K562 (cell line): ENCODE results near the gene ARHGAP23. TPM values are rescaled to one million over a fixed set of nuclear protein-coding genes. Genes with fewer than 3 reads are reported as not detected.

Experiments used
- ATAC-seq: fragments of 200-7000 bp; cut with Tn5 transposase; 3 replicates; pipeline ENCODE4 v1.9.1; 2020; ENCODE audit warnings: moderate library complexity
- BruUV-seq: library from RNA; stranded (reverse); fragments of 400-500 nt; replicated peaks from 2 replicates; lab custom pipeline; 2021; lab: Mats Ljungman, UMichigan
- CTCF ChIA-PET: fragments of 300-600 bp; formaldehyde crosslinking; extraction: SDS; loops from one replicate; lab custom pipeline; 2021; ENCODE audit warnings: low intra/inter-chr PET ratio; lab: Yijun Ruan, JAX
- POLR2A ChIA-PET: fragments of 300-600, 350-650 bp; sonication (Branson Sonifier 250); formaldehyde crosslinking; extraction: SDS; loops from one replicate; lab custom pipeline; 2021; ENCODE audit warnings: antibody characterized with exemption, inconsistent platforms; lab: Yijun Ruan, JAX
- DNase-seq, 4 experiments: peaks; one replicate each; pipeline versions ENCODE4 v3.0.0 to v3.0.0-alpha.2; 2011 to 2018; ENCODE audit warnings: low spot score in 3 of 4, mixed read lengths in 3 of 4; ENCODE audit errors: extremely low read depth in 1 of 4
- FAIRE-seq: peaks from 2 replicates; lab custom pipeline; 2011; peaks lifted over from hg19 to GRCh38; lab: Jason Lieb, UNC
- H2AFZ ChIP-seq: 2 replicates; pipeline ENCODE4 v1.6.0; 2011; ENCODE audit warnings: low read depth, low read length, control low read depth, inconsistent platforms
- H3K27ac ChIP-seq: fragments of 200-600 bp; 3 replicates; pipeline ENCODE4 v1.8.0; 2011; ENCODE audit warnings: low read depth, mild to moderate bottlenecking, control low read depth, inconsistent platforms, low read length, moderate library complexity, mixed read lengths; ENCODE audit errors: extremely low read depth
- H3K27me3 ChIP-seq, 2 experiments: fragments of 300-600 bp in 1 of 2; 2 replicates in 1 of 2; 3 replicates in 1 of 2; pipeline versions ENCODE4 v1.6.0 to v1.8.0; 2011; ENCODE audit warnings: inconsistent platforms in 2 of 2, low read length in 2 of 2, mild to moderate bottlenecking in 1 of 2, mixed read lengths in 1 of 2, moderate library complexity in 1 of 2; ENCODE audit not compliant: control insufficient read depth in 2 of 2, insufficient read depth in 2 of 2
- H3K36me3 ChIP-seq: fragments of 300-600 bp; 3 replicates; pipeline ENCODE4 v1.8.0; 2011; ENCODE audit warnings: mild to moderate bottlenecking, low read length, inconsistent platforms; ENCODE audit not compliant: control insufficient read depth, insufficient read depth
- H3K4me1 ChIP-seq, 2 experiments: fragments of 200-600 bp in 1 of 2; replicated peaks in 1 of 2; 2 replicates in 1 of 2; 3 replicates in 1 of 2; pipeline versions ENCODE4 v1.5.1 to v1.8.0; 2011; ENCODE audit warnings: inconsistent platforms in 2 of 2, low read length in 2 of 2, mild to moderate bottlenecking in 1 of 2, mixed read lengths in 1 of 2, moderate library complexity in 1 of 2; ENCODE audit not compliant: control insufficient read depth in 2 of 2, insufficient read depth in 2 of 2
- H3K4me2 ChIP-seq: 2 replicates; pipeline ENCODE4 v1.6.1; 2011; ENCODE audit warnings: low read length, control low read depth, inconsistent platforms, mixed read lengths; ENCODE audit not compliant: insufficient read depth
- H3K4me3 ChIP-seq: fragments of 200-600 bp; sonication (generic), shearing (Covaris generic); 2 replicates; pipeline ENCODE4 v1.5.1; 2016; ENCODE audit warnings: control low read depth, inconsistent platforms
- H3K79me2 ChIP-seq: fragments of 200-600 bp; 3 replicates; pipeline ENCODE4 v1.8.0; 2011; ENCODE audit warnings: low read length, inconsistent platforms; ENCODE audit not compliant: control insufficient read depth, insufficient read depth
- H3K9ac ChIP-seq, 2 experiments: 2 replicates each; pipeline versions ENCODE4 v1.6.0 to v1.6.1; 2011; ENCODE audit warnings: low read depth in 2 of 2, low read length in 2 of 2, control low read depth in 1 of 2, inconsistent platforms in 1 of 2, mild to moderate bottlenecking in 1 of 2, mixed read lengths in 1 of 2; ENCODE audit not compliant: insufficient read depth in 1 of 2
- H3K9me1 ChIP-seq: one replicate; pipeline ENCODE4 v1.6.0; 2011; ENCODE audit warnings: inconsistent platforms, mild to moderate bottlenecking, low read length, moderate library complexity; ENCODE audit not compliant: control insufficient read depth, insufficient read depth
- H3K9me3 ChIP-seq: replicated peaks from 2 replicates; pipeline ENCODE4 v1.5.1; 2011; ENCODE audit warnings: low read depth, low read length, inconsistent platforms; ENCODE audit not compliant: control insufficient read depth, insufficient read depth
- H4K20me1 ChIP-seq: replicated peaks from 2 replicates; pipeline ENCODE4 v1.6.1; 2011; ENCODE audit warnings: low read length, inconsistent platforms, mixed read lengths; ENCODE audit not compliant: control insufficient read depth, insufficient read depth
- ADNP ChIP-seq: fragments of 200-800 bp; sonication (Bioruptor generic); IDR thresholded peaks from 2 replicates; pipeline ENCODE4 v1.6.1; 2016; ENCODE audit warnings: missing genetic modification characterization, missing compliant biosample characterization
- BHLHE40 ChIP-seq: IDR thresholded peaks from 2 replicates; pipeline ENCODE4 v1.6.1; 2011; ENCODE audit warnings: low read length, improper control_type of control experiment
- FOSL1 ChIP-seq: fragments of 200-800 bp; sonication (Bioruptor generic); conservative IDR thresholded peaks from 2 replicates; pipeline ENCODE4 v1.6.1; 2016; ENCODE audit warnings: missing genetic modification characterization, missing compliant biosample characterization
- JUNB ChIP-seq: fragments of 450-650 bp; formaldehyde crosslinking; conservative IDR thresholded peaks from 2 replicates; pipeline ENCODE4 v1.4.0; 2020; ENCODE audit warnings: mild to moderate bottlenecking
- JUND ChIP-seq, 2 experiments: IDR thresholded peaks; 2 replicates in 1 of 2; 3 replicates in 1 of 2; pipeline ENCODE4 v1.6.1; 2011; ENCODE audit warnings: borderline replicate concordance in 2 of 2, low read depth in 2 of 2, low read length in 2 of 2, improper control_type of control experiment in 1 of 2, missing biosample characterization in 1 of 2, missing genetic modification characterization in 1 of 2, missing genetic modification reagents in 1 of 2
- NFE2 ChIP-seq: IDR thresholded peaks from 2 replicates; pipeline ENCODE4 v1.6.1; 2014; ENCODE audit warnings: antibody characterized with exemption, low read depth
- NRF1 ChIP-seq, 2 experiments: fragments of 450-650 bp; IDR thresholded peaks in 1 of 2; conservative IDR thresholded peaks in 1 of 2; 2 replicates each; pipeline ENCODE4 v1.6.1; 2014; ENCODE audit warnings: mild to moderate bottlenecking in 2 of 2
- POLR3A ChIP-seq: IDR thresholded peaks from 2 replicates; pipeline ENCODE4 v1.6.1; 2011; ENCODE audit warnings: borderline replicate concordance, mild to moderate bottlenecking, moderate library complexity; ENCODE audit not compliant: insufficient read length, insufficient read depth; ENCODE audit errors: extremely low read depth
- RFX1 ChIP-seq: fragments of 450-650 bp; IDR thresholded peaks from 2 replicates; pipeline ENCODE4 v1.6.1; 2016; ENCODE audit warnings: mild to moderate bottlenecking, moderate library complexity
- ZKSCAN1 ChIP-seq: fragments of 150-350 bp; IDR thresholded peaks from 2 replicates; pipeline ENCODE4 v1.6.1; 2016; ENCODE audit warnings: low read depth, low read length
- WGBS: fragments of 100-300 bp; shearing (Covaris generic); methylation state at CpG from one replicate; pipeline ENCODE4 v1.1.6; 2016; ENCODE audit warnings: low coverage, mixed read lengths; ENCODE audit not compliant: insufficient coverage; ENCODE audit errors: missing lambda C conversion rate; 5-methylcytosine and 5-hydroxymethylcytosine counted together
- in situ Hi-C: fragments of 300-500 bp; cut with MboI; formaldehyde crosslinking; loops from 4 replicates; pipeline ENCODE4 v1.15.0; 2018; ENCODE audit warnings: inconsistent platforms, mixed read lengths
- intact Hi-C: fragments of 100-400 bp; cut with micrococcal nuclease; formaldehyde crosslinking; loops from 2 replicates; pipeline ENCODE4 v1.14.2; 2022
- polyA plus RNA-seq, 8 experiments: library from polyadenylated mRNA; depleted of rRNA in 4 of 8; stranded (reverse) in 5 of 8; unstranded in 3 of 8; fragments of >200 nt; fragmentation: Nextera tagmentation in 2 of 8; fragmentation: Illumina TruSeq in 1 of 8; extraction: Ambion mirVana in 2 of 8; extraction: Trizol in 1 of 8; gene quantifications; 2 replicates each; pipeline versions ENCODE4 v1.2.1 to v1.2.3, GENCODE V29; 2011 to 2014; ENCODE audit warnings: inconsistent platforms in 1 of 8, missing spikeins in 1 of 8
- total RNA-seq, 7 experiments: library from RNA; depleted of rRNA in 6 of 7; stranded (reverse); fragments of >200 nt in 6 of 7; fragmentation: Illumina TruSeq in 2 of 7; extraction: Trizol in 2 of 7; gene quantifications; 2 replicates each; pipeline versions ENCODE4 v1.2.1 to v1.2.3, GENCODE V29; 2011 to 2021; ENCODE audit warnings: low replicate concordance in 1 of 7
- TF ChIP-seq, protein P1 (sequence below), 2 experiments: IDR thresholded peaks; 2 replicates each; pipeline ENCODE4 v1.6.1; 2011; ENCODE audit warnings: borderline replicate concordance in 1 of 2, control low read depth in 1 of 2, low read depth in 1 of 2, low read length in 1 of 2, mild to moderate bottlenecking in 1 of 2, mixed read lengths in 1 of 2, moderate library complexity in 1 of 2; ENCODE audit not compliant: insufficient read depth in 1 of 2, insufficient read length in 1 of 2, poor library complexity in 1 of 2, severe bottlenecking in 1 of 2; ENCODE audit errors: extremely low read depth in 1 of 2

ARHGAP23 gene
- total and polyA plus RNA-seq, 9 of the 15 experiments (the other 6 are each of a cell fraction or from before 2014, with no cell fraction given) = 0.01 to 2.7 (median 0.70) TPM

DNA sequence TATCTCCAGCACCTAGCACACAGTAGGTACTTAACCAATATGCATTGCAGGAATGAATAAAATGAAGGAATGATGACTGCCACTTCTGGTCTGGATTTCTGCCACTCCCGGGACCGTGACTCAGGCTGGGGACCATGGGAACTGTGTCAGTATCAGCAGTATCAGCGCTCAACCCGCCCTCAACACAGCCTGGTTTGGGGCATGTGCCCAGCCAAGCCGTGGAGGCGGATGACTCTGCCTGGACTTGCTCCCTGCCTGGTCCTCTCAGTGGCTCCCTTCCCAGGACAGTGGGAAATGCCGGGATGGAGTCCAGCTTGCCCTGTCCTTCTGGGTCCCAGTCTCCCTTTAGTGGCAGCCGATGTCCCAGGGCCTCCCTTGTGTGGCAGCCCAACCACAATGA is 122.4 kb downstream of the ARHGAP23 start:
- Histone ChIP-seq H3K36me3 (no peaks in the 10 kb centered on the region), H4K20me1 (peaks cover 13% of the 10 kb centered on the region; the same call in 1 of the 2 replicates), H3K9me3 (no peaks in the 10 kb centered on the region), H3K27me3 (peaks cover 36 to 80% of the 10 kb centered on the region in 2 experiments), H3K9me1 (no peaks in the 10 kb centered on the region), H3K27ac (no peak overlapping the region), H3K4me1 (peaks cover 0 to 13% of the 10 kb centered on the region in 2 experiments; a peak in 2 of 5 replicates), H3K9ac (0 out of 4 replicates have a peak overlapping the region, but pooled peaks of 1 of the 2 experiments have one; percentile 42), H3K4me3 (no peak overlapping the region), H2AFZ (no peak overlapping the region; the same call in 1 of the 2 replicates), H3K79me2 (no peaks in the 10 kb centered on the region), H3K4me2 (no peak overlapping the region)
- DNase-seq = peak in 3 of 4 experiments; percentile 56 to 71 (median 64)
- in situ Hi-C loops (no loop called here), intact Hi-C loops (no loop called here)
- no TSS peak for BruUV-seq
- peak; percentile 88 for ATAC-seq
- FAIRE-seq = no peak
- CTCF ChIA-PET = no interaction called here
- WGBS = 2% methylated on average over 8 of the region's 8 CpGs
- POLR2A ChIA-PET = interaction anchor here (0.6 to 1.5 kb wide), 4 partner anchors 8 to 115 kb away, joined by 3 to 6 read pairs (median 4); no protein-coding TSS in a partner anchor
- TF ChIP-seq FOSL1 (tag) (0 out of 2 replicates have a peak, but pooled peaks have one; percentile 26), ADNP (tag) (no peak), JUNB (CRISPR knock-in tag) (no peak), NFE2 (0 out of 2 replicates have a peak, but pooled peaks have one; percentile 29), ZKSCAN1 (peak; percentile 87), NRF1 (conservative IDR thresholded peaks at IDR 0.05 in 1 of 2, IDR thresholded peaks at IDR 0.05 in 1 of 2) (peak; percentile 73 to 79), BHLHE40 (peak; percentile 40; the same call in 1 of the 2 replicates), RFX1 (peak; percentile 73), POLR3A (no peak), JUND (IDR thresholded peaks at IDR 0.05; ENCODE audit: borderline replicate concordance, low read depth, low read length) (peak; percentile 26; the same call in 1 of the 2 replicates), JUND (tag; IDR thresholded peaks at IDR 0.05; ENCODE audit: borderline replicate concordance, low read depth, low read length) (0 out of 3 replicates have a peak, but pooled peaks have one; percentile 41)
- TF ChIP-seq, protein P1, sequence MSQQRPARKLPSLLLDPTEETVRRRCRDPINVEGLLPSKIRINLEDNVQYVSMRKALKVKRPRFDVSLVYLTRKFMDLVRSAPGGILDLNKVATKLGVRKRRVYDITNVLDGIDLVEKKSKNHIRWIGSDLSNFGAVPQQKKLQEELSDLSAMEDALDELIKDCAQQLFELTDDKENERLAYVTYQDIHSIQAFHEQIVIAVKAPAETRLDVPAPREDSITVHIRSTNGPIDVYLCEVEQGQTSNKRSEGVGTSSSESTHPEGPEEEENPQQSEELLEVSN (IDR thresholded peaks at IDR 0.05; ENCODE audit: borderline replicate concordance in 1 of 2, extremely low read depth in 1 of 2, insufficient read depth in 1 of 2, insufficient read length in 1 of 2, low read depth in 1 of 2, low read length in 1 of 2, poor library complexity in 1 of 2, severe bottlenecking in 1 of 2) = peak in 1 of 2 experiments; percentile 16
